Measurements from ENCODE around the gene CEP57L1. TPM values are rescaled to one million over a fixed set of nuclear protein-coding genes. Genes with fewer than 3 reads are reported as not detected.
A peak's percentile ranks its signal among the peaks of the same experiment; 100 is the strongest.
"Not testable (repeated sequence)": the region's sequence is repeated elsewhere in the genome, so short reads cannot be mapped to it uniquely, and the experiment has no call there.

The CEP57L1 gene
- polyA plus RNA-seq, 3 donors = 3.4 to 5.2 (median 3.9) TPM

- Histone ChIP-seq H4K20me1 (ENCODE audit: insufficient read depth, low read length) (no peaks in the 10 kb centered on the region), H3K27ac (ENCODE audit: low read depth in 1 of 2, low read length in 2 of 2) (no peak overlapping the region), H3K9ac (ENCODE audit: insufficient read depth, low read length, poor library complexity, severe bottlenecking) (no peak overlapping the region), H3K79me2 (ENCODE audit: insufficient read depth, low read length) (no peaks in the 10 kb centered on the region), H3K4me2 (replicated peaks; ENCODE audit: extremely low read depth, low read length, poor library complexity, severe bottlenecking) (peak overlapping the region; percentile 37), H3K4me1 (ENCODE audit: control insufficient read depth in 1 of 2, insufficient read depth in 2 of 2, low read length in 2 of 2) (peaks cover 0 to 5% of the 10 kb centered on the region in 2 donors), H3K9me3 (replicated peaks in 1 of 2; ENCODE audit: control insufficient read depth in 1 of 2, insufficient read depth in 1 of 2, low read length in 2 of 2) (peaks cover 3 to 16% of the 10 kb centered on the region in 2 donors), H3K27me3 (ENCODE audit: control insufficient read depth in 2 of 2, insufficient read depth in 2 of 2, low read length in 2 of 2) (no peaks in the 10 kb centered on the region), H2AFZ (ENCODE audit: insufficient read depth, low read depth, low read length, poor library complexity, severe bottlenecking) (no peak overlapping the region), H3K4me3 (replicated peaks in 1 of 3; ENCODE audit: low read depth in 2 of 3, low read length in 3 of 3) (peak overlapping the region in 1 of 3 experiments; percentile 26), H3K36me3 (replicated peaks in 1 of 2; ENCODE audit: control insufficient read depth in 1 of 2, insufficient read depth in 2 of 2, low read length in 2 of 2) (no peaks in the 10 kb centered on the region)
- Mint-ChIP-seq H3K4me3 (no peak overlapping the region), H3K27me3 (ENCODE audit: low read depth in 3 of 3) (peaks cover 0 to 1% (median 1%) of the 10 kb centered on the region in 3 donors), H3K36me3 (peaks cover 0 to 3% of the 10 kb centered on the region in 2 donors), H3K4me1 (peaks cover 9% of the 10 kb centered on the region), H3K27ac (no peak overlapping the region), H3K9me3 (peaks cover 11 to 18% (median 15%) of the 10 kb centered on the region in 7 donors)
- intact Hi-C loops (cut with micrococcal nuclease) = loop anchor here (5.0 kb wide), 3 partner anchors 200 to 250 kb away; no protein-coding TSS in a partner anchor
- peak; percentile 98 for TF ChIP-seq CTCF (IDR thresholded peaks at IDR 0.05)
- WGBS (ENCODE audit: insufficient coverage) = 0% methylated on average over 3 of the region's 5 CpGs
- DNase-seq = peak; percentile 18 to 48 (median 47)
These were observed 92.2 kb downstream of the CEP57L1 start for GRCh38 chr6:109187399-109188114.

- Histone ChIP-seq H3K4me1 (ENCODE audit: control insufficient read depth in 1 of 2, insufficient read depth in 2 of 2, low read length in 2 of 2) (peaks cover 0 to 5% of the 10 kb centered on the region in 2 donors), H3K9ac (ENCODE audit: insufficient read depth, low read length, poor library complexity, severe bottlenecking) (no peak overlapping the region), H3K4me3 (replicated peaks in 1 of 3; ENCODE audit: low read depth in 2 of 3, low read length in 3 of 3) (peak overlapping the region in 1 of 3 experiments; percentile 26), H3K27ac (ENCODE audit: low read depth in 1 of 2, low read length in 2 of 2) (no peak overlapping the region), H3K27me3 (ENCODE audit: control insufficient read depth in 2 of 2, insufficient read depth in 2 of 2, low read length in 2 of 2) (no peaks in the 10 kb centered on the region), H3K36me3 (replicated peaks in 1 of 2; ENCODE audit: control insufficient read depth in 1 of 2, insufficient read depth in 2 of 2, low read length in 2 of 2) (no peaks in the 10 kb centered on the region), H3K4me2 (replicated peaks; ENCODE audit: extremely low read depth, low read length, poor library complexity, severe bottlenecking) (peak overlapping the region; percentile 37), H3K79me2 (ENCODE audit: insufficient read depth, low read length) (no peaks in the 10 kb centered on the region), H2AFZ (ENCODE audit: insufficient read depth, low read depth, low read length, poor library complexity, severe bottlenecking) (no peak overlapping the region), H4K20me1 (ENCODE audit: insufficient read depth, low read length) (no peaks in the 10 kb centered on the region), H3K9me3 (replicated peaks in 1 of 2; ENCODE audit: control insufficient read depth in 1 of 2, insufficient read depth in 1 of 2, low read length in 2 of 2) (peaks cover 3 to 17% of the 10 kb centered on the region in 2 donors)
- Mint-ChIP-seq H3K27ac (no peak overlapping the region), H3K4me3 (no peak overlapping the region), H3K9me3 (peaks cover 12 to 18% (median 15%) of the 10 kb centered on the region in 7 donors), H3K36me3 (peaks cover 0 to 3% of the 10 kb centered on the region in 2 donors), H3K4me1 (peaks cover 8% of the 10 kb centered on the region), H3K27me3 (ENCODE audit: low read depth in 3 of 3) (peaks cover 0 to 1% (median 1%) of the 10 kb centered on the region in 3 donors)
- intact Hi-C loops (cut with micrococcal nuclease) = loop anchor here (5.0 kb wide), 3 partner anchors 199 to 249 kb away; no protein-coding TSS in a partner anchor
- no peak for DNase-seq
- WGBS (ENCODE audit: insufficient coverage) = 23% methylated on average over 3 of the region's 5 CpGs
- TF ChIP-seq CTCF (IDR thresholded peaks at IDR 0.05) = peak; percentile 24
These were observed 92.8 kb downstream of the CEP57L1 start for GRCh38 chr6:109188115-109188411.

- H3K36me3 Mint-ChIP-seq; H3K27me3 ChIP-seq (ENCODE audit: control insufficient read depth in 2 of 2, insufficient read depth in 2 of 2, low read length in 2 of 2); intact Hi-C loops (cut with micrococcal nuclease); H3K9ac ChIP-seq (ENCODE audit: insufficient read depth, low read length, poor library complexity, severe bottlenecking); H3K27me3 Mint-ChIP-seq (ENCODE audit: low read depth in 3 of 3); H3K36me3 ChIP-seq (replicated peaks in 1 of 2; ENCODE audit: control insufficient read depth in 1 of 2, insufficient read depth in 2 of 2, low read length in 2 of 2); H3K4me1 Mint-ChIP-seq; H3K4me2 ChIP-seq (replicated peaks; ENCODE audit: extremely low read depth, low read length, poor library complexity, severe bottlenecking); DNase-seq; H3K79me2 ChIP-seq (ENCODE audit: insufficient read depth, low read length); H3K4me1 ChIP-seq (ENCODE audit: control insufficient read depth in 1 of 2, insufficient read depth in 2 of 2, low read length in 2 of 2); H4K20me1 ChIP-seq (ENCODE audit: insufficient read depth, low read length); H3K4me3 Mint-ChIP-seq; H3K27ac Mint-ChIP-seq; H3K4me3 ChIP-seq (replicated peaks in 1 of 3; ENCODE audit: low read depth in 2 of 3, low read length in 3 of 3); H2AFZ ChIP-seq (ENCODE audit: insufficient read depth, low read depth, low read length, poor library complexity, severe bottlenecking); H3K27ac ChIP-seq (ENCODE audit: low read depth in 1 of 2, low read length in 2 of 2): not testable (repeated sequence)
- H3K9me3 ChIP-seq (replicated peaks in 1 of 2; ENCODE audit: control insufficient read depth in 1 of 2, insufficient read depth in 1 of 2, low read length in 2 of 2) = peaks cover 3 to 17% of the 10 kb centered on the region in 2 donors
- peaks cover 13 to 18% (median 17%) of the 10 kb centered on the region in 7 donors for H3K9me3 Mint-ChIP-seq
These were observed 96.1 kb downstream of the CEP57L1 start for GRCh38 chr6:109191368-109191767.

All from CD14-positive monocyte (primary cell).